ENCODE data around the gene CCDC195.

GRCh38 chr2:224753743-224754540 lies 37.8 kb upstream of the CCDC195 start:
- TF ChIP-seq CTCF (IDR thresholded peaks at IDR 0.05) = no peak
- no peak for TF ChIP-seq POLR2A (IDR thresholded peaks at IDR 0.05)

Measured in testis (tissue), 2 donors.